ENCODE results near the gene CEP70. TPM values are rescaled to one million over a fixed set of nuclear protein-coding genes. Genes with fewer than 3 reads are reported as not detected.
A peak's percentile ranks its signal among the peaks of the same experiment; 100 is the strongest.
"Not testable (repeated sequence)": the region's sequence is repeated elsewhere in the genome, so short reads cannot be mapped to it uniquely, and the experiment has no call there.

CEP70 gene
- total RNA-seq, 2 experiments from 2014 or later = 14.5 to 15.9 TPM

DNA sequence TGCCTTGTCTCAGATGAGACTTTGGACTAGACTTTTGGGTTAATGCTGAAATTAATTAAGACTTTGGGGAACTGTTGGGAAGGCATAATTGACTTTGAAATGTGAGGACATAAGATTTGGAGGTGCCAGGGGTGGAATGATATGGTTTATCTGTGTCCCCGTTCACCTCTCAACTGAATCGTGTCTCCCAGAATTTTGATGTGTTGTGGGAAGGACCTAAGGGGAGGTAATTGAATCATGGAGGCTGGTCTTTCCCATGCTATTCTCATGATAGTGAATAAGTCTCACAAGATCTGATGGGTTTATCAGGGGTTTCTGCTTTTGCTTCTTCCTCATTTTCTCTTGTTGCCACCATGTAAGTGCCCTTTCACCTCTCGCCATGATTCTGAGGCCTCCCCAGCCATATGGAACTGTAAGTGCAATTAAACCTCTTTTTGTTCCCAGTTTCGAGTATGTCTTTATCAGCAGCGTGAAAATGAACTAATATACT, 10.1 kb upstream of the CEP70 start:
- H3K9me3 Mint-ChIP-seq, H3K4me1 Mint-ChIP-seq, H3K27ac Mint-ChIP-seq, POLR2A ChIA-PET, H3K4me3 Mint-ChIP-seq, CTCF ChIA-PET, H3K27me3 Mint-ChIP-seq, DNase-seq: not testable (repeated sequence)
- H3K36me3 Mint-ChIP-seq (ENCODE audit: low read depth) = peaks cover 15% of the 10 kb centered on the region

DNA sequence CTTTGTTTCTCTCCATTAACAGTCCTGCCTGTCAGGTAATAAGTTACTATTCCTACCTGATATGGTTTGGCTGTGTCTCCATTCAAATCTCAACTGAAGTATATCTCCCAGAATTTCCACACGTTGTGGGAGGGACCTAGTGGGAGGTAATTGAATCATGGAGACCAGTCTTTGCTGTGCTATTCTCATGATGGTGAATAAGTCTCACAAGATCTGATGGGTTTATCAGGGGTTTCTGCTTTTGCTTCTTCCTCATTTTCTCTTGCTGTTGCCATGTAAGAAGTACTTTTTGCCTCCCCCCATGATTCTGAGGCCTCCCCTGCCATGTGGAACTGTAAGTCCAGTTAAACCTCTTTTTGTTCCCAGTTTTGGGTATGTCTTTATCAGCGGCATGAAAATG, 7.6 kb upstream of the CEP70 start:
- DNase-seq, H3K27ac Mint-ChIP-seq, POLR2A ChIA-PET, CTCF ChIA-PET, H3K27me3 Mint-ChIP-seq, H3K4me1 Mint-ChIP-seq, H3K4me3 Mint-ChIP-seq: not testable (repeated sequence)
- Mint-ChIP-seq H3K9me3 (peaks cover 13% of the 10 kb centered on the region), H3K36me3 (ENCODE audit: low read depth) (peaks cover 20% of the 10 kb centered on the region)

DNA sequence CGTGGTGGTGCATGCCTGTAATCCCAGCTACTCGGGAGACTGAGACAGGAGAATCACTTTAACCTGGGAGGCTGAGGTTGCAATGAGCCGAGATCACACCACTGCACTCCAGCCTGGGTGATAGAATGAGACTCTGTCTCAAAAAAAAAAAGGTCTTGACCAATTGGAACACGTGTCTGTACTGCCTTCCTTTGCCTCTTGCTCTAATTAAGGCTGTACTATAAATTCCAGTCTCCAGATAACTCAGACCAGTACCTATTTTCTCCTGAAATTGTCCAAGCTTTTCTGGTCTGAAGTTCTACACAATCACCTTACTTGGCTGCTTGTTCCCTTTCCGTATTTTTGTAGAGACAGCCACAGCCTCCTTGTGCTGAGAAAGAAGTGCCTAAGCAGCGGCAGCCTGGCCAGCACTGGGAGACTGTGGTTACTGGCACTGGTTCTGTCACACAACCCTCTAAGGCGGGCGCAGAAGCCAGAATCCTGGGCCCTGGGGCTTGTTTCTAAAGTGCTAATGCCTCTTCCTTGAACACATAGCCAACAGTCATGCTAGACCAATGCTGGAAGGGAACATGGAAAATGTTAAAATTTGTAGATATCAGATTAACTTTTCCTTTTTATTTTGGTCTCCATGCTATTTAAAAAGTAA, 6.2 kb upstream of the CEP70 start:
- H3K27me3 Mint-ChIP-seq = no peaks in the 10 kb centered on the region
- no peaks in the 10 kb centered on the region for H3K4me1 Mint-ChIP-seq
- H3K27ac Mint-ChIP-seq = no peak overlapping the region
- ChIA-PET POLR2A (no interaction called here), CTCF (interaction anchor here (0.9 kb wide), 1 partner anchor 315 kb away, joined by 3 read pairs; no protein-coding TSS in a partner anchor)
- H3K36me3 Mint-ChIP-seq (ENCODE audit: low read depth) = peaks cover 19% of the 10 kb centered on the region
- no peak overlapping the region for H3K4me3 Mint-ChIP-seq
- DNase-seq = no peak
- peaks cover 13% of the 10 kb centered on the region for H3K9me3 Mint-ChIP-seq

DNA sequence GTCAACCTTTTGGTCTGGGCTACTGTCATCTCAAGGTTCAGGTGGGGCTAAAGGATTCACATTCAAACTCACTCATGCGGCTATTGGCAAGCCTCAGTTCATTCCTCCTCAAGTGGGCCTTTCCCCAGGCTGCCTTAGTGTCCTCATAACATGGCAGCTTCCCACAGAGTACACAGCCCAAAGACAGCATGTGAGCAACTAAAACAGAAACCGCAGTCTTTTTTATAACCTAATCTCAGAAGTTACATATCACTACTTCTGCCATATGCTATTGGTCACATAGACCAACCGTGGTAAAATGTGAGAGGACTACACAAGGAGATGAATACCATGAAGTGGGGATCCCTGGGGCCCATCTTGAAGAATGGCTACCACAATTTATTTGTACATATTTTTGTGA, 4.5 kb upstream of the CEP70 start:
- Mint-ChIP-seq H3K4me1 (peaks cover 10% of the 10 kb centered on the region), H3K9me3 (peaks cover 13% of the 10 kb centered on the region), H3K27me3 (no peaks in the 10 kb centered on the region), H3K36me3 (ENCODE audit: low read depth) (peaks cover 15% of the 10 kb centered on the region), H3K27ac (no peak overlapping the region), H3K4me3 (no peak overlapping the region)
- no peak for DNase-seq
- POLR2A ChIA-PET = no interaction called here
- CTCF ChIA-PET = interaction anchor here (1.7 kb wide), 1 partner anchor 317 kb away, joined by 6 read pairs; no protein-coding TSS in a partner anchor

DNA sequence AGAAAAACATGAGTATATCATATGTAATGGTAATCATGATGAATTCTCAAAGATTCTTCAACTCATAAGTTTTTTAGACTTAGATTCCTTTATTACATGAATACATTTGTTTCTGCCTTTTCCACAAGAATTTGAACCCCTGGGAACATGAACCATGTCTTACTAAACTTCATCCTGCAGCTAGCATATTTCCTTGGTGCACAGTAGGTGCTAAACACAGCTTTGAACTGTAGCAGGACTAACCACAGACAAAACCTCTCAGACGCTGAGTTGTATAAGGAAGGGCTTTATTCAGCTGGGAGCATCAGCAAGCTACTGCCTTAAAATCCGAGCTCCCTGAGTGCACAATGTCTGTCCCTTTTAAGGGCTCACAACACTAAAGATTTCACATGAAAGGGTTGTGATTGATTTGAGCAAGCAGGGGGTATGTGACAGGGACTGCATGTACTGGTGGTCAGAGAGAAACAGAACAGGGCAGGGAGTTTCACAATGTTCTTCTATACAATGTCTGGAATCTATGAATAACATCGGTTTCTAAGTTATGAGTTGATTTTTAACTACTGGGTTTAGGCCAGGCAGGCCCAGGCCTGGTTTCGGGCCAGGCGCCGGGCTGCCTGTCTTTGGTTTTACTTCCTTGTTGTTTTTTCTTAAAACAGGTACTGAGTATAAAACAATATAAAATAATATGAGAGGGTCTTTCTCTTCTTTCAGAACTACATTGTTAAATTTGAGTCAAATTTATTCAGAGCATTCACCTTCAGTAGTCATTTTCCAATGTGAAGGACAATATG, 3.3 kb upstream of the CEP70 start:
- H3K27me3 Mint-ChIP-seq, H3K4me3 Mint-ChIP-seq, H3K27ac Mint-ChIP-seq, H3K9me3 Mint-ChIP-seq, POLR2A ChIA-PET, DNase-seq: not testable (repeated sequence)
- peaks cover 18% of the 10 kb centered on the region for H3K4me1 Mint-ChIP-seq
- CTCF ChIA-PET = interaction anchor here (0.9 kb wide), 1 partner anchor 339 kb away, joined by 5 read pairs; no protein-coding TSS in a partner anchor
- H3K36me3 Mint-ChIP-seq (ENCODE audit: low read depth) = peaks cover 10% of the 10 kb centered on the region

DNA sequence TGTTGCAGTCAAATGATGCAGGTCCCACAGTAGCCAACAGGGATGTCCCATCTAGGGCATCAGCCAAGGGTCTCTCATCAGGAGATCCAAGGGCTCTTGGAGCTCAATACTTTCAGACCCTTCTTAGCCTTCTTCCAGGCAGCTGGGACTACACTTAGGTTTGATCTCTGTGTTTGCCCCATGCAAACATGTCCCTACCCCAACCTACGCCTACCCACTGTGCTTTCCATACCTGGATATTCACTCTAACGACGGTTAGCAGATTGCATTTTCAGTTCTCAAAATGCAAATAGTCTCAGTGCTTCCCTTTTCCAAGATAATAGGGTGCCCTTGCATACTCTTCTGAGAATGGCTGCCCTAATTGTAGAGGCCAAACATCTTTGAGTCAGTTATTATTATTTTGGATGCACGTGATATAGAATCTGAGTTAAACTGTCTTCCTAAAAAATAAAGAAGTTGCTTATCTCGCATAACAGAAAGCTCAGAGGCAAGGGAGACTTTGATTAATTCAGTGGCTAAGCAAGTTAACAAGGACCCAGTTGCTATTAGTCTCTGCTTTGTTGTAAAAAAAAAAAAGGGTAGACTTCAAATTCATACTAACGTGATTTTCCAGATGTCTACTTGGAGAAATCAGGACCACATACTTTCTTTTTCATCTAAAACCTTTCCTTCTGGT, 1.0 kb upstream of the CEP70 start:
- H3K27ac Mint-ChIP-seq = peak overlapping the region; percentile 92
- CTCF ChIA-PET = interaction anchor here (0.6 to 3.8 kb wide), 21 partner anchors 8 to 349 kb away, joined by 3 to 47 read pairs (median 5); no protein-coding TSS in a partner anchor
- no peak for DNase-seq
- peaks cover 7% of the 10 kb centered on the region for H3K36me3 Mint-ChIP-seq (ENCODE audit: low read depth)
- H3K27me3 Mint-ChIP-seq = no peaks in the 10 kb centered on the region
- H3K9me3 Mint-ChIP-seq = peaks cover 8% of the 10 kb centered on the region
- H3K4me1 Mint-ChIP-seq = peaks cover 21% of the 10 kb centered on the region
- POLR2A ChIA-PET = interaction anchor here (0.6 to 1.5 kb wide), 2 partner anchors 110 to 320 kb away, joined by 4 to 6 read pairs; no protein-coding TSS in a partner anchor
- H3K4me3 Mint-ChIP-seq = peak overlapping the region; percentile 88

DNA sequence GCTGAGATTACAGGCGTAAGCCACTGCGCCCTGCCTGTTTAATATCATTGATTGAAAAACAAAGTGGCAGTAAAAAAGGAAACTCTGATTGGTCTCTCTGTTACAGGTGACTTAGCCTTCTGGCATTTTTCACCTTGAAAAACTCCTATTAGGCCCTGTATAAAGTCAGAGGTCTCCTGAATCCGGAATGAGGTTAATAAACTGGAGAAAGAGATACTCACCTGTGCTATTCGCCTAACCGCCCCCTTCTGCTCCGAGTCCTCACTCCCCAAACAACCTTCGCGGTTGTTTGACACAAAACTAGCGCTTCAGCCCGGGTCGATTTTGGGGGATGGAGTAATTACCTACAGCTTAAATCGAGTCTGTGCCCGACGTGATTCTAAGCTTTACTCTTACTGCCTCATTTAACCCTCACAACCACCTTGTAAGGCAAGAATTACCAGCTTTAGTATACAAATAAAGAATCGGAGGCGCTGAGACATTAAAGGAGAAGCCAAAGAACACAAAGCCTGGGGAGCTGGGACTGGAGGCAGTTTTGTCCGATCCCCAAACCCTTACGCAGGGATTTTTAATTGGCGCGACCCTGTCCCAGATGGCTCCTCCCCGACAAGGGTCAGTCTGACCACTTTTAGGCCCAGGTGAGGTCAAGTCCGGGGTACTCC, 441 bp downstream of the CEP70 start:
- DNase-seq = no peak
- POLR2A ChIA-PET = interaction anchor here (0.5 to 1.5 kb wide), 4 partner anchors 108 to 1874 kb away, joined by 3 to 6 read pairs (median 4); no protein-coding TSS in a partner anchor
- H3K36me3 Mint-ChIP-seq (ENCODE audit: low read depth) = peaks cover 8% of the 10 kb centered on the region
- CTCF ChIA-PET = interaction anchor here (0.6 to 3.8 kb wide), 24 partner anchors 9 to 421 kb away, joined by 3 to 47 read pairs (median 4); no protein-coding TSS in a partner anchor
- H3K27me3 Mint-ChIP-seq = no peaks in the 10 kb centered on the region
- H3K9me3 Mint-ChIP-seq = peaks cover 4% of the 10 kb centered on the region
- H3K4me1 Mint-ChIP-seq = peaks cover 21% of the 10 kb centered on the region
- peak overlapping the region; percentile 88 for H3K4me3 Mint-ChIP-seq
- H3K27ac Mint-ChIP-seq = peak overlapping the region; percentile 92

DNA sequence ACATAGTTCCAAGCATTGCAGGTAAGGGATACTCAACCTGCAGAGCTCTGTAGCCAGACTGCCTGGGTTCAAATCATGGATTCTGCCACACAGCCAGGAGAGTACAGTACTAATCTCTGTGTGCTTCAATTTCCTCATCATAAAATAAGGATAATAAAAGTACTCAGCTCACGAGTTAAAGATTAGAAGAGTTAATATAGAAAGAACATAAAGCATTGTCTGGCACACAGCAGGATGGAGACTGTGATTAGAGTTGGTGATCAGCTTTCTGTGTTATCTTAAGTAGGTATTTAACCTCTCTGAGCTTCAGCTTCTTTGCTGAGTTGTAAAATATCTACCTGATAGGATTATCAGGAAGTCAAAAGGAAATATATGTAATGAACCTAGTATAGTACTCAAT, 2.7 kb downstream of the CEP70 start:
- Mint-ChIP-seq H3K36me3 (ENCODE audit: low read depth) (peaks cover 10% of the 10 kb centered on the region), H3K4me1 (peaks cover 21% of the 10 kb centered on the region), H3K27me3 (no peaks in the 10 kb centered on the region), H3K27ac (no peak overlapping the region), H3K9me3 (no peaks in the 10 kb centered on the region), H3K4me3 (no peak overlapping the region)
- CTCF ChIA-PET = interaction anchor here (1.3 to 3.9 kb wide), 4 partner anchors 12 to 360 kb away, joined by 3 to 13 read pairs (median 4); no protein-coding TSS in a partner anchor
- no peak for DNase-seq
- POLR2A ChIA-PET = no interaction called here

DNA sequence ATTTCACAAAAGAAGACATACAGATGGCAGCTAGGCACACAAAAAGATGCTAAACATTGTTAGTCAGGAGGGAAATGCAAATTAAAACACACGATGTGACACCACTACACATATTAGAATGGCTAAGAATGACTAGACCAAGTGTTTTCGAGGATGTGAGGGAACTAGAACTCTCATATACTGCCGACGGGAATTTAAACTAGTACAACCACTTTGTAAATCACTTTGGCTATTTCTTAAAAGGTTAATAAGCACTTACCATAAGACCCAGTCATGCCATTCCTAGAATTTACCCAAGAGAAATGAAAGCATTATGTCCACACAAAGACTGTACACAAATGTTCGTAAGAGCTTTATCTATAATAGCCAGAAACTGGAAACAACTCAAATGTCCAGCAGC, 5.6 kb downstream of the CEP70 start:
- Mint-ChIP-seq H3K4me1 (peaks cover 20% of the 10 kb centered on the region), H3K4me3 (no peak overlapping the region), H3K36me3 (ENCODE audit: low read depth) (peaks cover 22% of the 10 kb centered on the region), H3K27ac (no peak overlapping the region), H3K9me3 (no peaks in the 10 kb centered on the region), H3K27me3 (no peaks in the 10 kb centered on the region)
- CTCF ChIA-PET = interaction anchor here (3.9 kb wide), 1 partner anchor 328 kb away, joined by 13 read pairs; no protein-coding TSS in a partner anchor
- no peak for DNase-seq
- POLR2A ChIA-PET = no interaction called here

DNA sequence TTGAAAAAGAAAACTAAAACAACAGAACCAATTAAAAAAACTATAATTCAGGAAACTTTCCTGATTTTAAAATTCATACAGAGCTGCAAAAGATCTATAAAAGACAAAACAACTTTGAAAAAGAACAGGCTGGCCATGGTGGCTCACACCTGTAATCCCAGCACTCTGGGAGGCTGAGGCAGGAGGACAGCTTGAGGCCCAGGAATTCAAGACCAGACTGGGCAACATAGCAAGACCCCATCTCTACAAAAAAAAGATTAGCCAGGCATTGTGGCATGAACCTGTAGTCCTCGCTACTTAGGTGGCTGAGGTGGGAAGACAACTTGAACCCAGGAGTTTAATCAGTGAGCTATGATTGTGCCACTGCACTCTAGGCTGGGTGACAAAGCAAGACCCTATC, 6.7 kb downstream of the CEP70 start:
- no peak for DNase-seq
- ChIA-PET CTCF (interaction anchor here (1.5 kb wide), 1 partner anchor 336 kb away, joined by 4 read pairs; no protein-coding TSS in a partner anchor), POLR2A (no interaction called here)
- Mint-ChIP-seq H3K36me3 (ENCODE audit: low read depth) (peaks cover 22% of the 10 kb centered on the region), H3K27ac (no peak overlapping the region), H3K27me3 (no peaks in the 10 kb centered on the region), H3K4me3 (no peak overlapping the region), H3K9me3 (no peaks in the 10 kb centered on the region), H3K4me1 (peaks cover 14% of the 10 kb centered on the region)

DNA sequence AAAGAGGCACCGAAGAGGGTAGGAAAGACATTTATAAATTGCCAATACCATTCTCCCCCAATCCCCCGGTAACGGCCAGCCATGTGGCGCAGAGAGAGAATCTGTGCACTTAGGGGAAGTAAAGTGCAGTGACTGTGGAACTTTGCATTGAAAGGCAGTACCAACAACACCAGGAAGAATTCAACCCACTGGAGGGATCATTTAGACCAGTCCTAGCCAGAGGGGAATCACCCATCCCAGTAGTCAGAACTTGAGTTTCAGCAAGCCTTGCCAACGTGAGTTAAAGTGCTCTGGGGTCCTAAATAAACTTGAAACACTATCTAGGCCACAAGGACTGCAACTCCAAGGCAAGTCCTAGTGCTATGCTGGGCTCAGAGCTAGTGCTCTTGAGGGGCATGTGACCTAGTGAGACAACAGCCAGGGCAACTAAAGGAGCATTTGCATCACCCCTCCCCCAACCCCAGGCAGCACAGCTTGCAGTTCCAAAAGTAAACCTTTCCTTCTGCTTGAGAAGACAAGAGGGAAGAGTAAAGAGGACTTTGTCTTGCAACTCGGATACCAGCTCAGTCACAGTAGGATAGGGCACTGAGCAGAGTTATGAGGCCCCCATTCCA, 15.0 kb downstream of the CEP70 start:
- H3K27ac Mint-ChIP-seq = no peak overlapping the region
- ChIA-PET CTCF (interaction anchor here (1.3 to 1.9 kb wide), 2 partner anchors 12 to 16 kb away, joined by 4 to 9 read pairs; partner anchors contain the start of gene CEP70), POLR2A (no interaction called here)
- H3K9me3 Mint-ChIP-seq = peaks cover 10% of the 10 kb centered on the region
- H3K36me3 Mint-ChIP-seq (ENCODE audit: low read depth) = peaks cover 24% of the 10 kb centered on the region
- peaks cover 29% of the 10 kb centered on the region for H3K4me1 Mint-ChIP-seq
- no peaks in the 10 kb centered on the region for H3K27me3 Mint-ChIP-seq
- no peak overlapping the region for H3K4me3 Mint-ChIP-seq
- no peak for DNase-seq

DNA sequence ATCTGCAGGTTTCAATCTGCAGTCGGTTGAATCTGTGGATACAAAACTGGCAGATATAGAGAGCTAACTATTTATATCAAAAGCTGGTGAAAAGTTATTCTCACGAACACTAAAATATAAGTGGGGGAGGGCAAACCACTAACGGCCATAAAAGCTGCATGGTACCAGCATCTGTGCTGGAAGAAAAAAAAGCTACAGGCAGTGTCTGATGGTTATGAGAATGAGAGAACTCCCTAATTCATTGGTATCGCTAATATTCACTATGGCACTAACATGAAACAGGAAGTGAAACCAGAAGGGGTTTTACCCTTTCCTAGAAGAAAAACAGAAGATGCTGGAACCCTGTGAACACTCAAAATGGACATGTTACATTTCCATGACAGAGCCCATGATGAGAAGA, 15.9 kb downstream of the CEP70 start:
- Mint-ChIP-seq H3K27ac (peak overlapping the region; percentile 77), H3K4me3 (peak overlapping the region; percentile 4), H3K4me1 (peaks cover 23% of the 10 kb centered on the region), H3K27me3 (no peaks in the 10 kb centered on the region), H3K36me3 (ENCODE audit: low read depth) (peaks cover 31% of the 10 kb centered on the region), H3K9me3 (peaks cover 16% of the 10 kb centered on the region)
- ChIA-PET POLR2A (no interaction called here), CTCF (interaction anchor here (0.9 to 1.7 kb wide), 2 partner anchors 16 to 38 kb away, joined by 3 to 4 read pairs; partner anchors contain the start of gene CEP70)
- DNase-seq = no peak

Measured in activated CD4-positive, alpha-beta T cell treated with anti-CD3 and anti-CD28 coated beads, Interleukin-2, amount 10 ng/mL, durations not matched to agents 7 days and 5 days (primary cell).